Activated naive CD8-positive, alpha-beta T cell treated with anti-CD3 and anti-CD28 coated beads, Interleukin-2, amount 50 U/mL, for 24 hours (primary cell): ENCODE measurements around the gene TNFSF15.
A peak's percentile ranks its signal among the peaks of the same experiment; 100 is the strongest.

Experiments used
- ATAC-seq: fragments of 150-1000 bp; cut with Tn5 transposase; one replicate; pipeline ENCODE4 v1.10.0; 2021
- DNase-seq: peaks from one replicate; pipeline ENCODE4 v3.0.0; 2021
- H3K27ac Mint-ChIP-seq: one replicate; pipeline ENCODE4 v1.8.0; 2021; ENCODE audit warnings: mild to moderate bottlenecking, mixed read lengths
- H3K27me3 Mint-ChIP-seq: one replicate; pipeline ENCODE4 v1.8.0; 2021; ENCODE audit warnings: mixed read lengths
- H3K36me3 Mint-ChIP-seq: one replicate; pipeline ENCODE4 v1.8.0; 2021; ENCODE audit warnings: low read depth, mixed read lengths
- H3K4me1 Mint-ChIP-seq: one replicate; pipeline ENCODE4 v1.8.0; 2021; ENCODE audit warnings: mixed read lengths
- H3K4me3 Mint-ChIP-seq: one replicate; pipeline ENCODE4 v1.8.0; 2021; ENCODE audit warnings: mild to moderate bottlenecking, moderate library complexity, mixed read lengths
- H3K9me3 Mint-ChIP-seq: one replicate; pipeline ENCODE4 v1.8.0; 2021; ENCODE audit warnings: mixed read lengths

TNFSF15 gene

DNA sequence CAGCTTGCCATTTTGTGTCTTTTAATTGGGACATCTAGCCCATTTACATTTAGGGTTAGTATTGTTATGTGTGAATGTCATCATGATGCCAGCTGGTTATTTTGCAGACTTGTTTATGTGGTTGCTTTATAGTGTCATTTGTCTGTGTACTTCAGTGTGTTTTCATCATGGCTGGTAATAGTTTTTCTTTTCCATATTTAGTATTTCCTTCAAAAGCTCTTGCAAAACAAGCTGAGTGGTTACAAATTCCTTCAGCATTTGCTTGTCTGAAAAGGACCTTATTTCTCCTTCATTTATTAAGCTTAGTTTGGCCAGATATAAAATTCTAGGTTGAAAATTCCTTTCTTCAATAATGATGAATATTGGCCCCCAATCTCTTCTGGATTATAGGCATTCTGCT is 28.5 kb upstream of the TNFSF15 start:
- no peak overlapping the region for H3K27ac Mint-ChIP-seq
- peaks cover 11% of the 10 kb centered on the region for H3K27me3 Mint-ChIP-seq
- peaks cover 13% of the 10 kb centered on the region for H3K4me1 Mint-ChIP-seq
- no peak overlapping the region for H3K4me3 Mint-ChIP-seq
- ATAC-seq = no peak
- no peak for DNase-seq
- peaks cover 2% of the 10 kb centered on the region for H3K36me3 Mint-ChIP-seq
- H3K9me3 Mint-ChIP-seq = no peaks in the 10 kb centered on the region

DNA sequence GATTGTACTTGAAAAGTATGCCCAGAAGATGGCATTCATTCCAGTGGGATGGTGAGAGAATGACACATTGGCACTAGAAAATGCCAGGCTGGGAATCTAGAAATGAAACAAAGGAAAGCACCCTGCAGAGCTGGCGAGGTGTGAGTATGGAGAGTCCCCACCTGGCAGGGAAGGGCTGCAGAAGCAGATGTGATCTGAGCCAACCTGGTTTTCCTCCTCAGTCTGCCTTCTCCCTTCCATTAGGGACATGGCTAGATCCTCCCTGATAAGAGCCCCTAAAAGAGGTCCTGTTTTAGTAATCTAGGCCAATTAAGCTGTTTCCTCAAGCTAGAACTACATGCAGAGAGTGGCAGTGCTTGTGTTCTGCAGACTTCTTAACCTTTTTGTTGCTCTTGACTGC is 24.7 kb upstream of the TNFSF15 start:
- H3K27ac Mint-ChIP-seq = no peak overlapping the region

DNA sequence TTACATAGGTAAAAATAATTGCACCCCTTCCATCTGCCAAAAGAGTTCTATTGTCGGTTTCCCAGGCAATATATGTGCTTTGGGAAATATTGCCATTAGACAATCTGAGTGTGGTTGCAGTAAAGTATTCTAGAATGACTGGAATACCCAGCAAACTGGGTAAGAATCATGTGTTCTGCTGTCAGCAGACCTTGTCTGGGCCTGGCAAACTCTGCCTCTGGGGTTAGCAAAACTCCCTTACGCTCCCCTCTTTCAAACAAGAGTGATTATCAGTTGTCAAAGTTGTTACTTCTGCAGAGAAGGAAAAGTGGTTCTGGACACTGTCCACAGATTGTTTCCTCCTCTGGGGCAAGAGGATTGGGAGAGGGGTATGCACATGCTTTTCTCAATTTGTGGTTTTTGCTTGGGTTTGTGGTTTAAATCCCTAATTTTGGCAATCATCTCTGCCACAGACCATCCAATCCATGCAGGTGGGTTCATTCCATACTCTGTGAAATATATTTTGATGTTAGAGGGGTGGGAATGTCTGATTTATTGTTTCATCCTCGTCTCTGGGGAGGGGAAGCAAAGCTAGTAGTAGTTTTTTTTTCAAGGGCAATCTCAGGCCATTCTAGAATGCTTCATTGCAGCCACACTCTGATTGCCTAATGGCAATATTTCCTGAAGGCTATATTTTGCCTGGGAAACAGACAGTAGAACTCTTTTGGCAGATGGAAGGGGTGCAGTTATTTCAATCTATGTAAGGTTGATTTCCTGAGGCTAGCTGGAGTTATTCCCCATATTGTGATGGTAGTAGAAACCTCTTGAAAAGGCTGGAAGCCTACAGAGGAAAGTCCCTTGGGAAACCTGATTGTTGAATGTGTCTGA is 24.0 kb upstream of the TNFSF15 start:
- no peak overlapping the region for H3K4me3 Mint-ChIP-seq
- no peak for DNase-seq
- peaks cover 26% of the 10 kb centered on the region for H3K4me1 Mint-ChIP-seq
- no peak overlapping the region for H3K27ac Mint-ChIP-seq
- H3K9me3 Mint-ChIP-seq = no peaks in the 10 kb centered on the region
- no peak for ATAC-seq
- peaks cover 6% of the 10 kb centered on the region for H3K27me3 Mint-ChIP-seq
- H3K36me3 Mint-ChIP-seq = peaks cover 2% of the 10 kb centered on the region

More for the DNA sequence above, 24.7 kb upstream of the TNFSF15 start:
- ATAC-seq = no peak
- peaks cover 11% of the 10 kb centered on the region for H3K27me3 Mint-ChIP-seq
- no peaks in the 10 kb centered on the region for H3K9me3 Mint-ChIP-seq
- DNase-seq = no peak
- peaks cover 2% of the 10 kb centered on the region for H3K36me3 Mint-ChIP-seq
- no peak overlapping the region for H3K4me3 Mint-ChIP-seq
- H3K4me1 Mint-ChIP-seq = peaks cover 30% of the 10 kb centered on the region

GRCh38 chr9:114828303-114828650 is 22.4 kb upstream of the TNFSF15 start:
- peak overlapping the region; percentile 77 for H3K27ac Mint-ChIP-seq
- H3K36me3 Mint-ChIP-seq = peaks cover 2% of the 10 kb centered on the region
- H3K27me3 Mint-ChIP-seq = peaks cover 3% of the 10 kb centered on the region
- H3K9me3 Mint-ChIP-seq = no peaks in the 10 kb centered on the region
- ATAC-seq = peak; percentile 31
- DNase-seq = no peak
- peak overlapping the region; percentile 1 for H3K4me3 Mint-ChIP-seq
- H3K4me1 Mint-ChIP-seq = peaks cover 26% of the 10 kb centered on the region

DNA sequence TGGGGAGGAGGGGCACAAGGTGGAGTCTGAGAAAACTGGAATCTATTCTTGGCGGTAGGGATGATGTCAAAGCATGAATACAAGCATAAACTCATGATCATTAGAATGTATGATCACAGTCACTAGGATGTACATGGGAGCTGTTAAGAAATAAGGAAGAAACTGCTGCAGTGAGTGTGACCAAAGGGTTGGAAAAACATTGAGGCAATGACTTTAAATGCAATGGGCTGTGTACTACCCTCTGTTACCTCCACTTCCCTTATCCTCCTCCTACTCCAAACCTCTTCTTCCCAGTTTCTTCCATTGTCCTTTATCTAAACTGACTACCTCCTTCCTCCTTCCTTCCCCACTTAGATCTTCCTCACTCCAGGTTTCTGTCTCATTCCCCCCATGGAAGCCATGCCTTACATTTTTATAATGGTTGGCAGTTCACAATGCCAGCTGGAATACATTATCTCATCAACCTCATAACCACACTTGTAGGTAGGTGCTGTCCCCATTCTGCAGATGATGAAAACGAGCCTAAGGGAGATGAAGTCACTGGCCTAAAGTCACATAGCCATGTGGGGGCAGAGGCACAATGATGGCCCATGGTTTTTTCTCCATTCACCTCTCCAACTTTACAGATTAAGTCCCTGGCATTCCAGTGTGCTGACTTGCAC is 21.9 kb upstream of the TNFSF15 start:
- peaks cover 2% of the 10 kb centered on the region for H3K36me3 Mint-ChIP-seq
- peaks cover 28% of the 10 kb centered on the region for H3K4me1 Mint-ChIP-seq
- no peaks in the 10 kb centered on the region for H3K9me3 Mint-ChIP-seq
- H3K27ac Mint-ChIP-seq = peak overlapping the region; percentile 77
- H3K4me3 Mint-ChIP-seq = peak overlapping the region; percentile 1
- DNase-seq (peak; percentile 28), ATAC-seq (peak; percentile 99)
- H3K27me3 Mint-ChIP-seq = peaks cover 3% of the 10 kb centered on the region

GRCh38 chr9:114826431-114826830 is 20.6 kb upstream of the TNFSF15 start:
- no peaks in the 10 kb centered on the region for H3K9me3 Mint-ChIP-seq

DNA sequence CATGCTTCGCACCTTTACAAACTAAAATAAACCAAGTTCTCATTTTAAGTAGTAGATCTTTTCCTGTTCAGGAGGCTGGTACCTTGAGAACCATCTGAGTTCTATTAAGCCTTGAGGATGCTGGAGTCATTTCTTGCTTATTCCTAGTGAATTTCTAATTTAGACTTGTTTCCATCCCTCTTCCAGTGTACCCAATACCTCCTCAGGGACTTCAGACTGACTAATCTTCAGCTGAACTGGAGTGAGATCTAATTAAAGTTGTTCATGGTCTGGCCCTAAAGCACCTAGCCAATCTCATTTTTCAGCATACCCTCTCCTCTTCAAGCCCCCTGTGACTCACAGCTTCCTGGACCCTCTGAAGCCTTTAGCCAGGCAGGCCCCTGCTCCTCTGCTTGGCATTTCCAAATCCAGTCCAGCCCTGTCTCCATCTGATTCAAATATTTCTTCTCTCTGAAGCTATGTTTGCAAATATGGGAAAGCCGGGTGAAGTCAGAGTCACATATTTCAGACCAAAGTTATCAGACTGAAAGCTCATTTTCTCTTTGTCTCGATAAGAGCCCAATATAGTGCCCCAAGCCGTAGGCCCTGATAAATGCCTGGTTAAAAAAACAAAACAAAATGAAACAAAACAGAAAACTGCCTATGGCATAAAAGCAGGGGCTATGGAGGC is 19.4 kb upstream of the TNFSF15 start:
- no peak overlapping the region for H3K27ac Mint-ChIP-seq
- peaks cover 37% of the 10 kb centered on the region for H3K4me1 Mint-ChIP-seq
- peaks cover 3% of the 10 kb centered on the region for H3K27me3 Mint-ChIP-seq
- H3K9me3 Mint-ChIP-seq = no peaks in the 10 kb centered on the region
- H3K36me3 Mint-ChIP-seq = no peaks in the 10 kb centered on the region
- DNase-seq (no peak), ATAC-seq (no peak)
- H3K4me3 Mint-ChIP-seq = no peak overlapping the region

More at GRCh38 chr9:114826431-114826830, 20.6 kb upstream of the TNFSF15 start:
- DNase-seq = no peak
- no peak for ATAC-seq
- peaks cover 3% of the 10 kb centered on the region for H3K27me3 Mint-ChIP-seq
- no peak overlapping the region for H3K4me3 Mint-ChIP-seq
- H3K27ac Mint-ChIP-seq = no peak overlapping the region
- H3K36me3 Mint-ChIP-seq = no peaks in the 10 kb centered on the region
- H3K4me1 Mint-ChIP-seq = peaks cover 36% of the 10 kb centered on the region

- H3K27ac Mint-ChIP-seq = no peak overlapping the region
- no peak for ATAC-seq
Measured at GRCh38 chr9:114824110-114824509, 18.3 kb upstream of the TNFSF15 start.

GRCh38 chr9:114823441-114823840 is 17.6 kb upstream of the TNFSF15 start:
- Mint-ChIP-seq H3K36me3 (no peaks in the 10 kb centered on the region), H3K9me3 (no peaks in the 10 kb centered on the region), H3K27me3 (no peaks in the 10 kb centered on the region), H3K4me1 (peaks cover 32% of the 10 kb centered on the region), H3K4me3 (no peak overlapping the region), H3K27ac (no peak overlapping the region)
- DNase-seq (no peak), ATAC-seq (no peak)

More at GRCh38 chr9:114824110-114824509, 18.3 kb upstream of the TNFSF15 start:
- DNase-seq = no peak
- Mint-ChIP-seq H3K9me3 (no peaks in the 10 kb centered on the region), H3K36me3 (no peaks in the 10 kb centered on the region), H3K4me1 (peaks cover 37% of the 10 kb centered on the region), H3K4me3 (no peak overlapping the region), H3K27me3 (no peaks in the 10 kb centered on the region)

- Mint-ChIP-seq H3K36me3 (no peaks in the 10 kb centered on the region), H3K27ac (no peak overlapping the region), H3K4me3 (no peak overlapping the region), H3K4me1 (peaks cover 31% of the 10 kb centered on the region), H3K27me3 (no peaks in the 10 kb centered on the region), H3K9me3 (no peaks in the 10 kb centered on the region)
- ATAC-seq (peak; percentile 29), DNase-seq (no peak)
Measured at GRCh38 chr9:114822708-114823107, 16.9 kb upstream of the TNFSF15 start.

- peaks cover 24% of the 10 kb centered on the region for H3K4me1 Mint-ChIP-seq
- no peak overlapping the region for H3K4me3 Mint-ChIP-seq
- H3K36me3 Mint-ChIP-seq = no peaks in the 10 kb centered on the region
- no peak for ATAC-seq
- no peaks in the 10 kb centered on the region for H3K27me3 Mint-ChIP-seq
- DNase-seq = no peak
- no peaks in the 10 kb centered on the region for H3K9me3 Mint-ChIP-seq
- H3K27ac Mint-ChIP-seq = no peak overlapping the region
Measured at GRCh38 chr9:114820776-114821501, 15.1 kb upstream of the TNFSF15 start.

GRCh38 chr9:114818178-114818577 is 12.3 kb upstream of the TNFSF15 start:
- Mint-ChIP-seq H3K27ac (no peak overlapping the region), H3K9me3 (no peaks in the 10 kb centered on the region), H3K36me3 (no peaks in the 10 kb centered on the region), H3K4me3 (no peak overlapping the region), H3K27me3 (no peaks in the 10 kb centered on the region), H3K4me1 (peaks cover 35% of the 10 kb centered on the region)
- ATAC-seq = no peak
- no peak for DNase-seq

- H3K36me3 Mint-ChIP-seq = no peaks in the 10 kb centered on the region
- ATAC-seq = no peak
- no peak overlapping the region for H3K27ac Mint-ChIP-seq
- no peak for DNase-seq
- peaks cover 25% of the 10 kb centered on the region for H3K4me1 Mint-ChIP-seq
- H3K4me3 Mint-ChIP-seq = no peak overlapping the region
- H3K9me3 Mint-ChIP-seq = no peaks in the 10 kb centered on the region
- H3K27me3 Mint-ChIP-seq = no peaks in the 10 kb centered on the region
Measured at GRCh38 chr9:114813717-114814418, 8.0 kb upstream of the TNFSF15 start.
